GM12878 (cell line): ENCODE results near the gene CALD1. TPM values are rescaled to one million over a fixed set of nuclear protein-coding genes. Genes with fewer than 3 reads are reported as not detected.

Source experiments
- ATAC-seq: fragments of 200-7000 bp; cut with Tn5 transposase; 3 replicates; pipeline ENCODE4 v1.9.1; 2020; ENCODE audit warnings: mild to moderate bottlenecking, moderate library complexity
- BruUV-seq: library from RNA; stranded (reverse); fragments of 400-500 nt; replicated peaks from 2 replicates; lab custom pipeline; 2021; lab: Mats Ljungman, UMichigan
- CTCF ChIA-PET: fragments of 300-600 bp; sonication (Branson Sonifier 250); formaldehyde crosslinking; extraction: SDS; loops from one replicate; lab custom pipeline; 2021; ENCODE audit warnings: inconsistent platforms; lab: Yijun Ruan, JAX
- POLR2A ChIA-PET: fragments of 350-600 bp; formaldehyde crosslinking; extraction: SDS; loops from one replicate; lab custom pipeline; 2021; ENCODE audit warnings: inconsistent platforms; lab: Charles Lee
- RAD21 ChIA-PET: fragments of 300-600 bp; sonication (Branson Sonifier 250); formaldehyde crosslinking; loops from one replicate; lab custom pipeline; 2023; ENCODE audit warnings: antibody characterized with exemption; ENCODE audit not compliant: unreplicated experiment; lab: Charles Lee
- SMC1A ChIA-PET: fragments of 300-600 bp; sonication (Branson Sonifier 250); formaldehyde crosslinking; loops from one replicate; lab custom pipeline; 2023; ENCODE audit not compliant: unreplicated experiment, uncharacterized antibody; lab: Charles Lee
- DNase-seq: peaks from one replicate; pipeline ENCODE4 v3.0.0-alpha.2; 2011; ENCODE audit warnings: low read depth, low spot score
- FAIRE-seq: peaks from 3 replicates; lab custom pipeline; 2011; peaks lifted over from hg19 to GRCh38; lab: Jason Lieb, UNC
- H2AFZ ChIP-seq: 2 replicates; pipeline ENCODE4 v1.6.0; 2011; ENCODE audit warnings: low read depth, low read length, control low read depth; ENCODE audit not compliant: control insufficient read depth
- H3K27ac ChIP-seq: 2 replicates; pipeline ENCODE4 v1.5.1; 2011; ENCODE audit warnings: control low read depth; ENCODE audit not compliant: control insufficient read depth, insufficient read depth
- H3K27me3 ChIP-seq, 2 experiments: replicated peaks in 1 of 2; 2 replicates each; pipeline versions ENCODE4 v1.6.0 to v1.6.1; 2011; ENCODE audit warnings: low read length in 1 of 2; ENCODE audit not compliant: control insufficient read depth in 2 of 2, insufficient read depth in 2 of 2
- H3K36me3 ChIP-seq, 2 experiments: 2 replicates each; pipeline ENCODE4 v1.5.1; 2011; ENCODE audit warnings: low read length in 1 of 2; ENCODE audit not compliant: control insufficient read depth in 2 of 2, insufficient read depth in 2 of 2
- H3K4me1 ChIP-seq: 2 replicates; pipeline ENCODE4 v1.6.1; 2011; ENCODE audit warnings: mild to moderate bottlenecking, low read length, moderate library complexity, mixed read lengths; ENCODE audit not compliant: control insufficient read depth, insufficient read depth
- H3K4me2 ChIP-seq: 2 replicates; pipeline ENCODE4 v1.6.0; 2011; ENCODE audit warnings: control low read depth; ENCODE audit not compliant: control insufficient read depth, insufficient read depth
- H3K4me3 ChIP-seq: fragments of 200-600 bp; sonication (generic); 2 replicates; pipeline ENCODE4 v1.5.1; 2016
- H3K79me2 ChIP-seq: 2 replicates; pipeline ENCODE4 v1.6.0; 2011; ENCODE audit warnings: low read length; ENCODE audit not compliant: control insufficient read depth, insufficient read depth
- H3K9ac ChIP-seq: 2 replicates; pipeline ENCODE4 v1.8.0; 2011; ENCODE audit warnings: low read length, control low read depth, mixed read lengths; ENCODE audit not compliant: control insufficient read depth, insufficient read depth
- H3K9me3 ChIP-seq: replicated peaks from 3 replicates; pipeline ENCODE4 v1.5.1; 2011; ENCODE audit warnings: mild to moderate bottlenecking, low read length; ENCODE audit not compliant: control insufficient read depth, insufficient read depth
- H4K20me1 ChIP-seq: 2 replicates; pipeline ENCODE4 v1.6.0; 2011; ENCODE audit not compliant: control insufficient read depth, insufficient read depth
- EED ChIP-seq: sonication (generic); IDR thresholded peaks from 2 replicates; pipeline ENCODE4 v1.6.1; 2016; ENCODE audit warnings: antibody characterized with exemption, low read depth
- HDAC6 ChIP-seq: fragments of 200-600 bp; sonication (generic); IDR thresholded peaks from one replicate; pipeline ENCODE4 v1.8.0; 2017; ENCODE audit warnings: antibody characterized with exemption; ENCODE audit not compliant: unreplicated experiment
- MEF2B ChIP-seq: fragments of 450-650 bp; IDR thresholded peaks from 2 replicates; pipeline ENCODE4 v1.6.1; 2018; ENCODE audit warnings: mild to moderate bottlenecking, moderate library complexity; ENCODE audit not compliant: partially characterized antibody, poor library complexity, severe bottlenecking
- MXI1 ChIP-seq: fragments of 150-350 bp; IDR thresholded peaks from 2 replicates; pipeline ENCODE4 v1.6.1; 2011; ENCODE audit warnings: low read depth, mild to moderate bottlenecking, inconsistent platforms, low read length, improper control_type of control experiment
- NR2C2 ChIP-seq: IDR thresholded peaks from 2 replicates; pipeline ENCODE4 v1.6.1; 2011; ENCODE audit warnings: borderline replicate concordance, low read depth; ENCODE audit not compliant: control insufficient read depth, insufficient read length
- RAD21 ChIP-seq: IDR thresholded peaks from 2 replicates; pipeline ENCODE4 v1.6.1; 2011; ENCODE audit warnings: mild to moderate bottlenecking, low read depth, low read length, moderate library complexity; ENCODE audit not compliant: insufficient read depth
- RELA ChIP-seq: fragments of 450-650 bp; IDR thresholded peaks from 2 replicates; pipeline ENCODE4 v1.8.0; 2014; ENCODE audit warnings: borderline replicate concordance; ENCODE audit not compliant: partially characterized antibody
- SMAD5 ChIP-seq: IDR thresholded peaks from 2 replicates; pipeline ENCODE4 v1.6.1; 2016; ENCODE audit warnings: antibody characterized with exemption, low read depth
- SMC3 ChIP-seq: IDR thresholded peaks from 2 replicates; pipeline ENCODE4 v1.6.1; 2011; ENCODE audit warnings: low read length, improper control_type of control experiment, borderline replicate concordance
- TAF1 ChIP-seq: IDR thresholded peaks from 2 replicates; pipeline ENCODE4 v1.6.1; 2011; ENCODE audit warnings: mild to moderate bottlenecking, low read depth, low read length, borderline replicate concordance
- ZNF217 ChIP-seq: fragments of 450-650 bp; IDR thresholded peaks from 2 replicates; pipeline ENCODE4 v1.6.1; 2017; ENCODE audit warnings: antibody characterized with exemption, mild to moderate bottlenecking
- WGBS: methylation state at CpG from one replicate; pipeline ENCODE4 v1.1.6; 2016; ENCODE audit warnings: low lambda C conversion rate; ENCODE audit not compliant: insufficient replicate concordance, insufficient coverage; ENCODE audit errors: missing lambda C conversion rate; 5-methylcytosine and 5-hydroxymethylcytosine counted together
- in situ Hi-C: fragments of 300-500 bp; cut with MboI; formaldehyde crosslinking; loops from 9 replicates; pipeline ENCODE4 v1.14.3; 2018; ENCODE audit warnings: mixed read lengths
- intact Hi-C: fragments of 100-400 bp; cut with micrococcal nuclease; formaldehyde crosslinking; loops from one replicate; pipeline ENCODE4 v1.14.2; 2022; ENCODE audit not compliant: unreplicated experiment
- polyA plus RNA-seq, 11 experiments: library from polyadenylated mRNA; depleted of rRNA in 4 of 11; unstranded in 6 of 11; stranded (reverse) in 5 of 11; fragments of >200 nt; fragmentation: Nextera tagmentation in 4 of 11; fragmentation: Illumina TruSeq in 1 of 11; extraction: Ambion mirVana in 4 of 11; extraction: Trizol in 1 of 11; gene quantifications; 1 replicate in 1 of 11; 2 replicates in 10 of 11; pipeline versions ENCODE4 v1.2.1 to v1.2.3, GENCODE V29; 2011 to 2016; ENCODE audit warnings: inconsistent platforms in 2 of 11, missing spikeins in 2 of 11, low read depth in 1 of 11
- total RNA-seq, 4 experiments: library from RNA; depleted of rRNA in 3 of 4; stranded (reverse); fragments of >200 nt in 3 of 4; fragmentation: Illumina TruSeq in 1 of 4; extraction: Trizol in 1 of 4; gene quantifications; 2 replicates each; pipeline versions ENCODE4 v1.2.1 to v1.2.3, GENCODE V29; 2013 to 2021

CALD1 gene
- total and polyA plus RNA-seq, 10 of the 15 experiments (the other 5 are each of a cell fraction or from before 2014, with no cell fraction given), result 0.03 to 1.3 (median 0.22) TPM

GRCh38 chr7:134777908-134778580, 1.4 kb upstream of the CALD1 start (continued):
- TF ChIP-seq RAD21 (no peak), NR2C2 (no peak), EED (no peak)

DNA sequence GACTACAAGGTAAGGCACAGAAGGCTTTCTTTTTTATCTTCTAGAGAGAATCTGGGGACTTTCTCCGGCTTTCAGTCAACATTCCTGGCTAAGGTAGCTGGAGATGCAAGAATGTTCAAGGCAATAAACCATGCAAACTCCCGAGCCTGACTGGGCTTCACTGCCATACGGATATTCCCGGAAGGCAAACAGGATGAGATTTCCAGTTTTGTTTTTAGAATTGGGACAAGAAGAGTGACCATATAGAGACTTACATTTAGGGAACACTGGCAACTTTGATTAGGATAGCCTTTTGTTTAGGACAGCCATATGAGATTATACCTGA, 269 bp downstream of the CALD1 start:
- CTCF ChIA-PET, result no interaction called here
- Histone ChIP-seq H4K20me1 (no peaks in the 10 kb centered on the region), H3K27ac (no peak overlapping the region), H3K9ac (no peak overlapping the region), H3K36me3 (no peaks in the 10 kb centered on the region), H2AFZ (no peak overlapping the region), H3K4me1 (peaks cover 4% of the 10 kb centered on the region), H3K9me3 (no peaks in the 10 kb centered on the region), H3K27me3 (no peaks in the 10 kb centered on the region; a peak in 1 of 4 replicates), H3K79me2 (no peaks in the 10 kb centered on the region), H3K4me3 (no peak overlapping the region), H3K4me2 (no peak overlapping the region)
- DNase-seq (no peak), ATAC-seq (no peak), FAIRE-seq (no peak)
- no peak for TF ChIP-seq SMC3
- TF ChIP-seq MEF2B, result no peak
- TF ChIP-seq MXI1, result no peak
- TF ChIP-seq ZNF217, result no peak
- no peak for TF ChIP-seq TAF1
- TF ChIP-seq HDAC6, result no peak
- TF ChIP-seq RELA, result no peak
- TF ChIP-seq SMAD5, result no peak
- BruUV-seq, result no TSS peak
- intact Hi-C loops, result no loop called here
- RAD21 ChIA-PET, result no interaction called here
- WGBS, result 50% methylated on average over 4 of the region's 4 CpGs
- in situ Hi-C loops, result no loop called here
- POLR2A ChIA-PET, result no interaction called here
- SMC1A ChIA-PET, result no interaction called here
